Keratinocyte (primary cell): Measurements from ENCODE around the gene LRATD1. TPM values are rescaled to one million over a fixed set of nuclear protein-coding genes. Genes with fewer than 3 reads are reported as not detected.

Experiments
- DNase-seq: peaks from one replicate; pipeline ENCODE4 v3.0.0-alpha.2; 2011; ENCODE audit warnings: low read depth, missing footprints, low spot score
- FAIRE-seq: peaks from 2 replicates; lab custom pipeline; 2011; peaks lifted over from hg19 to GRCh38; lab: Jason Lieb, UNC
- H2AFZ ChIP-seq: 2 replicates; pipeline ENCODE4 v1.6.0; 2012; ENCODE audit warnings: low read length, control low read depth, inconsistent platforms; ENCODE audit not compliant: control insufficient read depth
- H3K27ac ChIP-seq: 2 replicates; pipeline ENCODE4 v1.5.1; 2011; ENCODE audit warnings: low read length; ENCODE audit not compliant: control insufficient read depth, insufficient read depth
- H3K27me3 ChIP-seq: 3 replicates; pipeline ENCODE4 v1.6.0; 2011; ENCODE audit warnings: low read length; ENCODE audit not compliant: control insufficient read depth, insufficient read depth; ENCODE audit errors: extremely low read depth
- H3K36me3 ChIP-seq, 2 experiments: 2 replicates in 1 of 2; 3 replicates in 1 of 2; pipeline ENCODE4 v1.5.1; 2011; ENCODE audit warnings: low read length in 2 of 2, mild to moderate bottlenecking in 1 of 2; ENCODE audit not compliant: control insufficient read depth in 2 of 2, insufficient read depth in 2 of 2; ENCODE audit errors: extremely low read depth in 1 of 2
- H3K4me1 ChIP-seq: 3 replicates; pipeline ENCODE4 v1.5.1; 2011; ENCODE audit warnings: low read length; ENCODE audit not compliant: control insufficient read depth, insufficient read depth; ENCODE audit errors: extremely low read depth
- H3K4me2 ChIP-seq: 3 replicates; pipeline ENCODE4 v1.6.0; 2011; ENCODE audit warnings: low read depth, low read length; ENCODE audit not compliant: control insufficient read depth, insufficient read depth; ENCODE audit errors: extremely low read depth
- H3K4me3 ChIP-seq, 3 experiments: fragments of 200-600 bp in 1 of 3; sonication (generic) in 1 of 3; 2 replicates in 2 of 3; 3 replicates in 1 of 3; pipeline ENCODE4 v1.5.1; 2011 to 2016; ENCODE audit warnings: low read length in 3 of 3, mild to moderate bottlenecking in 3 of 3, control low read depth in 2 of 3, inconsistent platforms in 1 of 3, low read depth in 1 of 3, mixed read lengths in 1 of 3, mixed run types in 1 of 3, moderate library complexity in 1 of 3; ENCODE audit not compliant: control insufficient read depth in 2 of 3, insufficient read depth in 2 of 3; ENCODE audit errors: extremely low read depth in 1 of 3
- H3K79me2 ChIP-seq: 2 replicates; pipeline ENCODE4 v1.6.0; 2012; ENCODE audit warnings: low read length; ENCODE audit not compliant: control insufficient read depth, insufficient read depth
- H3K9ac ChIP-seq: 3 replicates; pipeline ENCODE4 v1.6.0; 2011; ENCODE audit warnings: low read length; ENCODE audit not compliant: control insufficient read depth, insufficient read depth; ENCODE audit errors: extremely low read depth
- H3K9me1 ChIP-seq: 3 replicates; pipeline ENCODE4 v1.6.0; 2011; ENCODE audit warnings: low read length; ENCODE audit not compliant: control insufficient read depth, insufficient read depth; ENCODE audit errors: extremely low read depth
- H3K9me3 ChIP-seq: 2 replicates; pipeline ENCODE4 v1.5.1; 2012; ENCODE audit warnings: low read depth, low read length; ENCODE audit not compliant: control insufficient read depth
- H4K20me1 ChIP-seq: 3 replicates; pipeline ENCODE4 v1.6.0; 2011; ENCODE audit warnings: low read length; ENCODE audit not compliant: control insufficient read depth, insufficient read depth; ENCODE audit errors: extremely low read depth
- CTCF ChIP-seq, 3 experiments: IDR thresholded peaks in 1 of 3; conservative IDR thresholded peaks in 1 of 3; optimal IDR thresholded peaks in 1 of 3; 2 replicates in 2 of 3; 3 replicates in 1 of 3; pipeline versions ENCODE3 to v1.5.1; 2011; ENCODE audit warnings: low read length in 3 of 3, mild to moderate bottlenecking in 3 of 3, moderate library complexity in 2 of 3, control low read depth in 1 of 3, inconsistent platforms in 1 of 3; ENCODE audit not compliant: insufficient read depth in 2 of 3; ENCODE audit errors: extremely low read depth in 1 of 3
- EZH2 ChIP-seq: IDR thresholded peaks from one replicate; pipeline ENCODE4 v1.6.1; 2012; ENCODE audit warnings: inconsistent platforms, mild to moderate bottlenecking, low read length, moderate library complexity
- dilution Hi-C: fragments of 300-500 bp; cut with MboI; formaldehyde crosslinking; loops from one replicate; pipeline ENCODE4 v1.7.0; 2020; ENCODE audit warnings: low sequenced_read_pairs; ENCODE audit not compliant: extremely low pct_ligation_motif_present
- polyA plus RNA-seq, 5 experiments: library from polyadenylated mRNA; depleted of rRNA in 3 of 5; stranded (reverse) in 3 of 5; stranded (forward) in 1 of 5; unstranded in 1 of 5; fragments of >200 nt; gene quantifications; 1 replicate in 1 of 5; 2 replicates in 3 of 5; 3 replicates in 1 of 5; pipeline versions ENCODE4 v1.2.1 to v1.2.3, GENCODE V29; 2011 to 2012; ENCODE audit warnings: missing spikeins in 2 of 5, low read depth in 1 of 5, low replicate concordance in 1 of 5

LRATD1 gene
- polyA plus RNA-seq, 1 donor (not counting 4 experiments of a cell fraction or from before 2014, with no cell fraction given) = 4.3 TPM

- no peaks in the 10 kb centered on the region for H3K9me3 ChIP-seq
- no peak overlapping the region for H3K9ac ChIP-seq
- H3K4me3 ChIP-seq = no peak overlapping the region
- no peak overlapping the region for H3K4me2 ChIP-seq
- H3K27ac ChIP-seq = no peak overlapping the region
- H4K20me1 ChIP-seq = no peaks in the 10 kb centered on the region
- H3K27me3 ChIP-seq = no peaks in the 10 kb centered on the region
- no peaks in the 10 kb centered on the region for H3K79me2 ChIP-seq
- peak overlapping the region; percentile 27 for H2AFZ ChIP-seq
- no peaks in the 10 kb centered on the region for H3K9me1 ChIP-seq
- no peak for TF ChIP-seq CTCF (optimal IDR thresholded peaks at IDR 0.05 in 1 of 3, IDR thresholded peaks at IDR 0.05 in 1 of 3, conservative IDR thresholded peaks at IDR 0.05 in 1 of 3; ENCODE audit: extremely low read depth in 1 of 3, insufficient read depth in 2 of 3, low read length in 3 of 3)
- no peak for TF ChIP-seq EZH2
- FAIRE-seq (peak; percentile 71), DNase-seq (peak; percentile 42)
- H3K4me1 ChIP-seq = peaks cover 7% of the 10 kb centered on the region
- dilution Hi-C loops = no loop called here
- H3K36me3 ChIP-seq = no peaks in the 10 kb centered on the region
Observed at GRCh38 chr2:14601156-14601770, 31.3 kb upstream of the LRATD1 start.

- Histone ChIP-seq H3K79me2 (no peaks in the 10 kb centered on the region), H3K9ac (no peak overlapping the region), H3K27ac (no peak overlapping the region), H2AFZ (no peak overlapping the region), H3K4me2 (no peak overlapping the region), H3K9me3 (no peaks in the 10 kb centered on the region), H3K4me3 (no peak overlapping the region), H3K4me1 (peaks cover 7% of the 10 kb centered on the region), H3K36me3 (no peaks in the 10 kb centered on the region), H3K27me3 (no peaks in the 10 kb centered on the region), H4K20me1 (no peaks in the 10 kb centered on the region), H3K9me1 (no peaks in the 10 kb centered on the region)
- DNase-seq (no peak), FAIRE-seq (no peak)
- dilution Hi-C loops = no loop called here
- TF ChIP-seq EZH2 = no peak
- TF ChIP-seq CTCF (optimal IDR thresholded peaks at IDR 0.05 in 1 of 3, IDR thresholded peaks at IDR 0.05 in 1 of 3, conservative IDR thresholded peaks at IDR 0.05 in 1 of 3; ENCODE audit: extremely low read depth in 1 of 3, insufficient read depth in 2 of 3, low read length in 3 of 3) = no peak
Observed at GRCh38 chr2:14602309-14602708, 30.2 kb upstream of the LRATD1 start.
